Activated naive CD8-positive, alpha-beta T cell treated with anti-CD3 and anti-CD28 coated beads, Interleukin-2, amount 50 U/mL, for 16 hours (primary cell): ENCODE measurements around the gene NCAM1.

Experiments
- DNase-seq: peaks from one replicate; pipeline ENCODE4 v3.0.0-alpha.2; 2020; ENCODE audit warnings: low read depth, low spot score

The NCAM1 gene

DNA sequence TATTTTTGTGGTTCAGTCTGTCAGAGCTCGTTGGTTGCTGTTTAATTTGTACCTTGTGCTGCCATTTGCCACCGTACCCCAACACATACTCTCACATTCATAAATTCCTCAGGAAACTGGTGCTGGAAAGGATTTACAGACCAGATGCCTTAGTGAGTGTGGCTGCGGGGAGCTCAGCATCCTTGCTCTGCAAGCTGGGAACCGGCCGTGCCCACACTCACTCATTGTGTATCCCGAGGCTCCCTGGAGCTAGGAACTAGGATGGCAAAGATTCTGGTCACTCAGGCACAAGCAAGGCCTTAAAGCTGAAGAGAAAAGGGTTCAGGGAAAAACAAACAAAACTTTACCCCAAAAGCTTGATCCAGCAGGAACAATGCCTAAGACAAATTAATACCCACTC, 288.6 kb downstream of the NCAM1 start:
- DNase-seq, result no peak

GRCh38 chr11:113251281-113251680, 290.1 kb downstream of the NCAM1 start:
- DNase-seq, result no peak

- no peak for DNase-seq
Measured at GRCh38 chr11:113253406-113253805, 292.2 kb downstream of the NCAM1 start.

GRCh38 chr11:113255096-113255495, 293.9 kb downstream of the NCAM1 start:
- no peak for DNase-seq

DNA sequence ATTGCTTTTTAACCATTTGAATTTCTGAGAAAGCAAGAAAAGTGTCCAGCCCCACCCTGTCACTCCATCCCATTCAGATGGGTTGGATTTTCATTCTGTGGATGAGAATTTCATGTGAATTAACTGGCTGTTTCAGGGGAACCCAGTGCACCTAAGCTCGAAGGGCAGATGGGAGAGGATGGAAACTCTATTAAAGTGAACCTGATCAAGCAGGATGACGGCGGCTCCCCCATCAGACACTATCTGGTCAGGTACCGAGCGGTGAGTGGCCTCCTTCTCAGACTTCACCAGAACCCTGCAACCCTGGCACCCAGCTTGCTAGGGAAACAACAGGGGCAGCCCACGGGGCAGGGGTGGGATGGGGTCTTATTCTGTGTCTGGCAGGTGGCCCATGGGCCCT, 294.5 kb downstream of the NCAM1 start:
- DNase-seq, result no peak

DNA sequence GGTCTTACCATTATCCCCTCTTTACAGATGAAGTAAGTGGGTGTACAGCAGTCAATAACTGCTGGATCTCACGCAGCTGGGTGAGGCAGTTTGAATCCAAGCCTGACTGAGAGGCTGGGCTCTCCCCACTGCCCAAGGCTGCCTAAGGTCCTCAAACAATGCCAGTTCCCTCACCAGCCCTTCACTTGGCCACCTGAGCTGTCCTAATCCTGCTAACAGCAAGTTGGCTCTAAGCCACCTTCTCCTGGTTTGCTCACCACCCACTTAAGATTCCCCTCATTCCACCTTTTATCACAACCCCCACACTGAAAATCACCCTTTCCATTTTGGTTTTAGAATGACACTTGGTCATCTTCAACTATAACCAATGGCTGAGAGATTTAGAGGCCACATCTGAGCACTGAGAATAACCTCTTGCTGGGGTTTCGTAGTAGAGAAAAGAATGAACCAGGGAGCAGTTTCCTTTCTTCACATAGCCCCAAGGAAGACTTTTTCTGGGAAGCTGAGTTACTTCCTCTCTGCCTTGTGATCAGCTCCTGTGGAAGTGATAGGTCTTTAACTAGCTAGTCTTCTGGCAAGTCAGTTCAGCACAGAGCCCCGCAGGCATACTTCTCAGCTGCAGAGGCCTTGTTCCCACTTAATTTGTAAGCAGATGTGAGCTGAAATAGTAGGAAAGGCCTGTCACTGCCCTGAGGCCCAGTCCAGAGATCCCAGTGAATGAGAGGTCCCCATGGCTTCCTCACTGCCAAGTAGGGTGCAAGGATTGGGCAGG, 295.4 kb downstream of the NCAM1 start:
- DNase-seq, result no peak

- no peak for DNase-seq
Measured at GRCh38 chr11:113260096-113260425, 298.8 kb downstream of the NCAM1 start.

GRCh38 chr11:113260541-113260940, 299.3 kb downstream of the NCAM1 start:
- no peak for DNase-seq

DNA sequence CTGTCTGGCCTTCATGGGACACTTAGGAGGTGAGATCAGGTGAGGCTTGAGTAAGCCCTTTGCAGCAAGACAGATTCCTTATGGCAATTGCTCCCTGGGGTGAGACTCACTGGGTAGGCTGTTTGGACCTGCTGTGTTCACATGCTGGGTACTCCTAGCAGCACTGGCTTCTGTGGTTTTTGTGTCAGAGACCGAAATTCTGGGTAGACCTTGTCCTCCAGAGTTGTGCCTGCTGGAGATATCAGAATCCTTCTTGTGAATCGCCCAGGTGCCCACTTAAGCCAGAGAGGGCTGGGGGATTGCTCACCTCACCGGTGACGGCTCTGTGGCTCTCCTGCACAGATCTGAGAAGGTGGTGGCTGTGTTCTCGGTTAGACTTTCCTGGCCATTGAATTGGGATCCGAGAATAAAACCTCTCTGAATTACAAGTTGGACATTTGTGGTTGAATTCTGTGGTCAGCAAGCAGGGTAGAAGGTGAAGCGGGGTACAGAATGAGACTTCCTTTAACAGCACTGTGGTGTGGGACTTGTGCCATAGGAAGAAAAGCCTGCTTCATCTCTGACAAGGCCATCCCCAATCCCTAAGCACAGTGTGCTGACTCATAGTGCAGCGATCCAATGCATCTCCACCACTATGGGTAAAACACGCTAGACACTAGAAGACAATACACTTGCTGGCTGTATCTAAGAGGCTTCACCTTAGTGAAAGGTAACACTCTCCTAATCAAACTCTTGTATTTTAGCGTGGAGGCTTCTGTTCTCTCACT, 300.7 kb downstream of the NCAM1 start:
- no peak for DNase-seq

DNA sequence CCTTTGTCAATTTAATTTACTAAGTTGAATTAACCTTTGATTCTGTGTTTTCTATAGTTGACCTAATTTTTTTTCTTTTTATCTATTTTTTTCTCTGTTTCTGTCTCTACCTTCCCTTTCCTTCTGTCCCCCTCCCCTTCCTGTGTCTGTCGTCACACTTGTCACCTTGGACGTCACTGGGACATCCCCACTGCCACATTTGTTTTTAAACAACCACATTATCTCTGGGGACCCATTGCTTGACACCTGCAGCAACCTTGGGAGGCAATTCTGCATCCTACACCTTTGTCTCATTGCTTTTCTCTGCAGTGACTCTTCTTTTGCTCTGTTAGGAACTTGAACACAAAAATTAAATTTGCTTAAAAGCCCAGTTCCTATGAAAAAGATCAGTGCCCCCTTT, 301.4 kb downstream of the NCAM1 start:
- DNase-seq, result no peak

GRCh38 chr11:113263458-113264259, 302.4 kb downstream of the NCAM1 start:
- DNase-seq, result no peak

- DNase-seq, result no peak
Measured at GRCh38 chr11:113265362-113265761, 304.1 kb downstream of the NCAM1 start.

- DNase-seq, result no peak
Measured at GRCh38 chr11:113267493-113267892, 306.3 kb downstream of the NCAM1 start.

DNA sequence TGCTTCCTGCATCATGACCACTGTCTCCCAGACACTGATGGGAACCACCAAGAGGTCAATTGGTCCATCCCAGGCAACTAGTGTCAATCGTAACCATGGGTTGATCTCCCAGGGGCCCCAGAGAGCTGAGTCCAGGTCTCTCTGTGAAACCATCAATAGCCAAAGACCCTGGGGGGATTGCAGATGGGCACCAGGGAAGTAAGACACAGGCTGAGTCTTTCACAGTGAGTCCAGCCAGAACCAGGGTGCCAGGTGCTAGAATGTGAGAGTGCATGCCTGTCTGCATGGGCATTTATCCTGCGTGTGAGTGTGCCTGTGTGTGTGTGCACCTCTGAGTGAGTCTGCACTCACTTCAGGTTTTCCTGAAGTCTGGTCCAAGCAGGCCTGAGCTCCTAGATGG, 307.9 kb downstream of the NCAM1 start:
- no peak for DNase-seq

GRCh38 chr11:113269636-113270035, 308.4 kb downstream of the NCAM1 start:
- DNase-seq, result no peak

GRCh38 chr11:113270080-113270479, 308.9 kb downstream of the NCAM1 start:
- no peak for DNase-seq

DNA sequence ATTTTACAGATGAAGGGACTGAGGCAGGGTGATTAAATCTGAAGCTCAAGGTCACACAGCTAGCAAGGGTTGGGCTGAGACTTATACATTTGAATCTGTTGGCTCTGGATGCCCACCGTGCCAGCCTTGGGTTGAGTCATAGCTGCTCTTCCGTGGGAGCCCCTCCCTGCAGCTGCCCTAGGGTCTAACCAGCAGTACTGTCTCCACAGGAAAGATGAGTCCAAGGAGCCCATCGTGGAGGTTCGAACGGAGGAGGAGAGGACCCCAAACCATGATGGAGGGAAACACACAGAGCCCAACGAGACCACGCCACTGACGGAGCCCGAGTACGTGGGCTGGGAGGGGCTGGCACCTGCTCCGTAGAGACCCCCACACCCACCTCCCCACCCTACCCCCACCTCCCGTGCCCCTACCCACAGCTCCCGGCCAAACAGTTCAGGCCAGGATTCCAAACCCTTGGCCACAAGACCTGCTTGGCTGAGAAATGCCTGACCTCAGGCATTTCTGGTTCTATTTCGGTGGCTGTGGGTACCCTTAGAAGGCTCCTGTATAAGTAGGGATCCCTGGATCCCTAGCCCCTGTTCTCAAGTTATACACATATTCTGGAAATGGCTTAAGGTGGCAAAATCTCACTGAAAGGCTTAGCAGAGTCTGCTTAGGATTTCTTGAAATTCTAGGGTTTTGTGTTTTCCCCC, 310.5 kb downstream of the NCAM1 start:
- no peak for DNase-seq

- DNase-seq, result no peak
Measured at GRCh38 chr11:113272281-113272680, 311.1 kb downstream of the NCAM1 start.

DNA sequence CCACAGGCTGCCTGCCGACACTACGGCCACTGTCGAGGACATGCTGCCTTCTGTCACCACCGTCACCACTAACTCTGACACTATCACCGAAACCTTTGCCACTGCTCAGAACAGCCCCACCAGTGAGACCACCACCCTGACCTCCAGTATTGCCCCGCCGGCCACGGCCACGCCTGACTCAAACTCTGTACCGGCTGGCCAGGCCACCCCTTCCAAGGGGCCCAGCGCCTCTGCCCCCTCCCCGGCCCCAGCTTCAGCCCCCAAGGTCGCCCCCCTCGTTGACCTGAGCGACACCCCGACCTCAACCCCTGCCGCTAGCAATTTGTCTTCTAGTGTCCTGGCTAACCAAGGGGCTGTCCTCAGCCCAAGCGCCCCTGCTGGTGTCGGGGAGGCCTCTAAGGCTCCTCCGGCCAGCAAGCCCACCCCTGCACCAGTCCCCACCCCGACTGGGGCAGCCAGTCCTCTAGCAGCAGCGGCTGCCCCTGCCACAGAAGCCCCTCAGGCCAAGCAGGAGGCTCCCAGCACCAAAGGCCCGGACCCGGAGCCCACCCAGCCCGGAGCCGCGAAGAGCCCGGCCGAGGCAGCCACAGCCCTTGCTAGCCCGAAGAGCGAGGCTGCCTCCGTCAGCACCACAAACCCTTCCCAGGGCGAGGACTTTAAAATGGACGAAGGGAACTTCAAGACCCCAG, 311.9 kb downstream of the NCAM1 start:
- no peak for DNase-seq

- no peak for DNase-seq
Measured at GRCh38 chr11:113273720-113274119, 312.5 kb downstream of the NCAM1 start.
